ENCODE measurements around the gene B3GNT3. TPM values are rescaled to one million over a fixed set of nuclear protein-coding genes. Genes with fewer than 3 reads are reported as not detected.

B3GNT3 gene
- total and polyA plus RNA-seq, 9 of the 15 experiments (the other 6 are each of a cell fraction or from before 2014, with no cell fraction given) = 0.06 to 0.11 (median 0.07) TPM; not detected in 6

GRCh38 chr19:17772172-17772571 is 22.8 kb upstream of the B3GNT3 start:
- Histone ChIP-seq H3K79me2 (ENCODE audit: control insufficient read depth, insufficient read depth, low read length) (no peaks in the 10 kb centered on the region), H3K9me1 (ENCODE audit: control insufficient read depth, insufficient read depth, low read length) (peaks cover 5% of the 10 kb centered on the region), H3K4me3 (no peak overlapping the region), H3K27me3 (ENCODE audit: control insufficient read depth in 2 of 2, insufficient read depth in 2 of 2, low read length in 2 of 2) (no peaks in the 10 kb centered on the region), H3K9ac (ENCODE audit: insufficient read depth in 1 of 2, low read depth in 2 of 2, low read length in 2 of 2) (no peak overlapping the region), H3K27ac (ENCODE audit: extremely low read depth, low read depth, low read length) (no peak overlapping the region), H3K9me3 (replicated peaks; ENCODE audit: control insufficient read depth, insufficient read depth, low read depth, low read length) (no peaks in the 10 kb centered on the region), H3K36me3 (ENCODE audit: control insufficient read depth, insufficient read depth, low read length) (peaks cover 73% of the 10 kb centered on the region; the same call in 2 of the 3 replicates), H2AFZ (ENCODE audit: low read depth, low read length) (no peak overlapping the region), H3K4me2 (ENCODE audit: insufficient read depth, low read length) (no peak overlapping the region), H4K20me1 (replicated peaks; ENCODE audit: control insufficient read depth, insufficient read depth, low read length) (no peaks in the 10 kb centered on the region; the same call in 1 of the 2 replicates), H3K4me1 (replicated peaks in 1 of 2; ENCODE audit: control insufficient read depth in 2 of 2, insufficient read depth in 2 of 2, low read length in 2 of 2) (peaks cover 2 to 14% of the 10 kb centered on the region in 2 experiments; a peak in 3 of 5 replicates)
- ChIA-PET POLR2A (interaction anchor here (0.6 to 1.7 kb wide), 3 partner anchors 10 to 331 kb away, joined by 3 to 5 read pairs (median 4); no protein-coding TSS in a partner anchor), CTCF (ENCODE audit: low intra/inter-chr PET ratio) (no interaction called here)
- intact Hi-C loops (cut with micrococcal nuclease) = no loop called here
- peak in 3 of 4 experiments; percentile 42 to 66 (median 55) for DNase-seq (ENCODE audit: extremely low read depth in 1 of 4, low spot score in 3 of 4)
- no TSS peak for BruUV-seq (replicated peaks)
- FAIRE-seq = no peak
- 95% methylated on average over 4 of the region's 4 CpGs for WGBS (ENCODE audit: insufficient coverage, low coverage, missing lambda C conversion rate)
- ATAC-seq = peak; percentile 71
- in situ Hi-C loops (cut with MboI) = no loop called here
- TF ChIP-seq LCOR (CRISPR knock-in tag; IDR thresholded peaks at IDR 0.05) (no peak), ARHGAP35 (IDR thresholded peaks at IDR 0.05; ENCODE audit: partially characterized antibody) (no peak), PML (IDR thresholded peaks at IDR 0.05; ENCODE audit: low read length) (no peak), POLR2H (tag; IDR thresholded peaks at IDR 0.05; ENCODE audit: low read depth) (no peak), POLR3G (IDR thresholded peaks at IDR 0.05; ENCODE audit: extremely low read depth, insufficient read length, insufficient replicate concordance) (no peak), MYBL2 (IDR thresholded peaks at IDR 0.05; ENCODE audit: low read depth) (no peak), MYBL2 (CRISPR knock-in tag; IDR thresholded peaks at IDR 0.05; ENCODE audit: borderline replicate concordance) (no peak), ZNF253 (CRISPR knock-in tag; conservative IDR thresholded peaks at IDR 0.05) (no peak), USF2 (CRISPR knock-in tag; IDR thresholded peaks at IDR 0.05) (peak; percentile 72), NCOR1 (IDR thresholded peaks at IDR 0.05) (no peak), SNAPC5 (CRISPR knock-in tag; IDR thresholded peaks at IDR 0.05) (no peak), POU5F1 (IDR thresholded peaks at IDR 0.05; ENCODE audit: borderline replicate concordance, low read depth, low read length, partially characterized antibody) (no peak), HOXB6 (CRISPR knock-in tag; IDR thresholded peaks at IDR 0.05; ENCODE audit: borderline replicate concordance) (no peak), CHD2 (IDR thresholded peaks at IDR 0.05; ENCODE audit: low read depth, low read length) (0 out of 2 replicates have a peak, but pooled peaks have one; percentile 38), SMARCC2 (IDR thresholded peaks at IDR 0.05; ENCODE audit: low read depth) (no peak), ELF4 (CRISPR knock-in tag; IDR thresholded peaks at IDR 0.05) (no peak), KDM5B (IDR thresholded peaks at IDR 0.05; ENCODE audit: insufficient replicate concordance, low read depth, low read length) (no peak), MBD2 (IDR thresholded peaks at IDR 0.05; ENCODE audit: borderline replicate concordance, low read depth) (peak; percentile 32; the same call in 1 of the 2 replicates), PBX2 (CRISPR knock-in tag; IDR thresholded peaks at IDR 0.05; ENCODE audit: low read depth) (peak; percentile 44; the same call in 1 of the 2 replicates), PBX2 (tag; conservative IDR thresholded peaks at IDR 0.05; ENCODE audit: low read depth) (peak; percentile 76), ZNF444 (CRISPR knock-in tag; IDR thresholded peaks at IDR 0.05) (no peak), BRD4 (IDR thresholded peaks at IDR 0.05) (no peak)

Data from K562 (cell line).